ENCODE data around the gene MSLN. TPM values are rescaled to one million over a fixed set of nuclear protein-coding genes. Genes with fewer than 3 reads are reported as not detected.

The MSLN gene
- total and polyA plus RNA-seq, 7 donors: 0.03 to 0.17 (median 0.09) TPM; not detected in 3

- Histone ChIP-seq H3K4me3 (no peak overlapping the region), H3K36me3 (ENCODE audit: insufficient read depth in 1 of 2, low read depth in 1 of 2) (no peaks in the 10 kb centered on the region), H3K4me1 (no peaks in the 10 kb centered on the region), H3K27me3 (ENCODE audit: insufficient read depth in 3 of 3, low read length in 2 of 3) (peaks cover 0 to 86% (median 32%) of the 10 kb centered on the region in 3 donors), H3K9me3 (no peaks in the 10 kb centered on the region), H3K27ac (no peak overlapping the region)
- ATAC-seq (peak in 3 of 4 donors; percentile 30 to 75 (median 49)), DNase-seq (peak in 1 of 2 donors; percentile 45)
- 10 to 13% (median 11%) methylated on average over 56 to 67 of the region's 67 CpGs for WGBS, 3 donors
- intact Hi-C loops (cut with DNase I): loop anchor here (1.0 to 10.0 kb wide), 2 partner anchors 241 to 242 kb away; no protein-coding TSS in a partner anchor
- peak; percentile 44 for TF ChIP-seq CTCF (IDR thresholded peaks at IDR 0.05)
These were observed 52.8 kb downstream of the MSLN start for GRCh38 chr16:813204-813915.

GRCh38 chr16:813916-814412 lies 53.4 kb downstream of the MSLN start:
- H3K27ac ChIP-seq: no peak overlapping the region
- H3K27me3 ChIP-seq (ENCODE audit: insufficient read depth in 3 of 3, low read length in 2 of 3): peaks cover 0 to 86% (median 28%) of the 10 kb centered on the region in 3 donors
- no peak for TF ChIP-seq CTCF (IDR thresholded peaks at IDR 0.05)
- ATAC-seq (no peak), DNase-seq (no peak)
- H3K4me1 ChIP-seq: no peaks in the 10 kb centered on the region
- no peak overlapping the region for H3K4me3 ChIP-seq
- intact Hi-C loops (cut with DNase I): loop anchor here (1.0 to 10.0 kb wide), 2 partner anchors 241 kb away; no protein-coding TSS in a partner anchor
- 59 to 61% (median 60%) methylated on average over 22 of the region's 22 CpGs for WGBS, 3 donors
- H3K36me3 ChIP-seq (ENCODE audit: insufficient read depth in 1 of 2, low read depth in 1 of 2): no peaks in the 10 kb centered on the region
- H3K9me3 ChIP-seq: no peaks in the 10 kb centered on the region

- WGBS, 3 donors: 58 to 68% (median 66%) methylated on average over 9 of the region's 9 CpGs
- H3K4me1 ChIP-seq: no peaks in the 10 kb centered on the region
- no peak for DNase-seq
These were observed 54.4 kb downstream of the MSLN start for GRCh38 chr16:814974-815373.

GRCh38 chr16:815861-816260 lies 55.3 kb downstream of the MSLN start:
- no peak for ATAC-seq
- H3K4me1 ChIP-seq: no peaks in the 10 kb centered on the region
- no peak overlapping the region for H3K4me3 ChIP-seq
- peaks cover 0 to 87% (median 28%) of the 10 kb centered on the region in 3 donors for H3K27me3 ChIP-seq (ENCODE audit: insufficient read depth in 3 of 3, low read length in 2 of 3)
- 93 to 95% (median 95%) methylated on average over 15 of the region's 15 CpGs for WGBS, 3 donors
- intact Hi-C loops (cut with DNase I): loop anchor here in 1 of 2 donors (10.0 kb wide), 1 partner anchor 239 kb away; no protein-coding TSS in a partner anchor
- no peak overlapping the region for H3K27ac ChIP-seq
- H3K9me3 ChIP-seq: no peaks in the 10 kb centered on the region
- no peaks in the 10 kb centered on the region for H3K36me3 ChIP-seq (ENCODE audit: insufficient read depth in 1 of 2, low read depth in 1 of 2)
- TF ChIP-seq CTCF (IDR thresholded peaks at IDR 0.05): no peak
- no peak for DNase-seq

More at GRCh38 chr16:814974-815373, 54.4 kb downstream of the MSLN start:
- H3K9me3 ChIP-seq: no peaks in the 10 kb centered on the region
- H3K27ac ChIP-seq: no peak overlapping the region
- H3K27me3 ChIP-seq (ENCODE audit: insufficient read depth in 3 of 3, low read length in 2 of 3): peaks cover 0 to 90% (median 28%) of the 10 kb centered on the region in 3 donors
- no peak for ATAC-seq
- no peak overlapping the region for H3K4me3 ChIP-seq
- intact Hi-C loops (cut with DNase I): loop anchor here in 1 of 2 donors (10.0 kb wide), 1 partner anchor 240 kb away; no protein-coding TSS in a partner anchor
- no peak for TF ChIP-seq CTCF (IDR thresholded peaks at IDR 0.05)
- H3K36me3 ChIP-seq (ENCODE audit: insufficient read depth in 1 of 2, low read depth in 1 of 2): no peaks in the 10 kb centered on the region
